NCI-H1436 (cell line): ENCODE measurements around the gene GLMN.

Experiments
- DNase-seq: peaks from one replicate; lab custom pipeline; 2025; lab: John Stamatoyannopoulos, UW

GLMN gene, protein sequence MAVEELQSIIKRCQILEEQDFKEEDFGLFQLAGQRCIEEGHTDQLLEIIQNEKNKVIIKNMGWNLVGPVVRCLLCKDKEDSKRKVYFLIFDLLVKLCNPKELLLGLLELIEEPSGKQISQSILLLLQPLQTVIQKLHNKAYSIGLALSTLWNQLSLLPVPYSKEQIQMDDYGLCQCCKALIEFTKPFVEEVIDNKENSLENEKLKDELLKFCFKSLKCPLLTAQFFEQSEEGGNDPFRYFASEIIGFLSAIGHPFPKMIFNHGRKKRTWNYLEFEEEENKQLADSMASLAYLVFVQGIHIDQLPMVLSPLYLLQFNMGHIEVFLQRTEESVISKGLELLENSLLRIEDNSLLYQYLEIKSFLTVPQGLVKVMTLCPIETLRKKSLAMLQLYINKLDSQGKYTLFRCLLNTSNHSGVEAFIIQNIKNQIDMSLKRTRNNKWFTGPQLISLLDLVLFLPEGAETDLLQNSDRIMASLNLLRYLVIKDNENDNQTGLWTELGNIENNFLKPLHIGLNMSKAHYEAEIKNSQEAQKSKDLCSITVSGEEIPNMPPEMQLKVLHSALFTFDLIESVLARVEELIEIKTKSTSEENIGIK

DNA sequence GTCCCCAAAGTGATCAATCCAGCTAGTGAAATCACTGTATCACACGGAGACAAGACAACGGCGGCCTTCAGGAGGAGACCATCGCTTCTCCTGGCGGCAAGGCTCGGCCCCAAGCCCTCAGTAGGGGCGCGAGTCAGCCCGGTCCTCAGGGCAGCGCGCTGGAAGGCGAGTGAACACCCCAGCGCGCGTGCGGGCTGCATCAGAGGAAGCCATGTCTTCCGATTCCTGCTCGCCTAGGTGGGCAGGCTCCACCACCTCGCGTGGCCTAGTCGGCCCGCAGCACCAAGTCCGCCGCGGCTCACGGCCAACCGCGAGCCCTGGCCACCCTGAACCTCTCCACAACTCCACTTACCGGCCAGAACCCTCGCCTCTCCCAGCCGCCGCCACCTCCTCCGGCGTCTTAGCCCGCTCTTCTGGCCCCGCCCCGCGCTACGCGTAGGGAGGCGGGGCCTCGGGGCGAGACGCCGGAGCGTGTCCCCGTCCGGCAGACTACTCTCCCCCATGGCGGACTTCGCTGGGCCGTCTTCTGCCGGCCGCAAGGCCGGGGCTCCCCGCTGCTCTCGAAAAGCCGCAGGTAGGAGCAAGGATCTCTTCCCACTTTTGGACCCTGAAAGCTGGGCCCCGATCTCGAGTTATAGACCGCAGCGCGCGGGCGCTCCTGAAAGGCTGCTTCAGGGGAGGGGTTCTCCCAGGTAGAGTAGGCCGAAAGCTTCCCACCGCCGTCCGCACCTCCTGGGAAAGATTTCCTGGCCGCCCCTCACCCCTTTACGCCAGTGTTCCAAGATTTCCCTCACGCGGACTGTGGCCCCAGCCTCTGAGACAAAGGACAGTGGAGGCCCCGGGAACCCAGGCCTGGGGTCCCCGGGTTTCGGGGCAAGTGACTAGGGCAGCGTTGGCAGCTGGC lies at the start of gene GLMN, which contains the start of gene RPAP2:
TSS of gene GLMN (minus strand) at position 415 of the 904 bp plus-strand sequence. CDS start 988 bp downstream, outside the sequence.
TSS of gene RPAP2 (plus strand) at position 487 of the 904 bp plus-strand sequence. CDS start at position 502, 15 bp downstream.
- peak; percentile 78 for DNase-seq

DNA sequence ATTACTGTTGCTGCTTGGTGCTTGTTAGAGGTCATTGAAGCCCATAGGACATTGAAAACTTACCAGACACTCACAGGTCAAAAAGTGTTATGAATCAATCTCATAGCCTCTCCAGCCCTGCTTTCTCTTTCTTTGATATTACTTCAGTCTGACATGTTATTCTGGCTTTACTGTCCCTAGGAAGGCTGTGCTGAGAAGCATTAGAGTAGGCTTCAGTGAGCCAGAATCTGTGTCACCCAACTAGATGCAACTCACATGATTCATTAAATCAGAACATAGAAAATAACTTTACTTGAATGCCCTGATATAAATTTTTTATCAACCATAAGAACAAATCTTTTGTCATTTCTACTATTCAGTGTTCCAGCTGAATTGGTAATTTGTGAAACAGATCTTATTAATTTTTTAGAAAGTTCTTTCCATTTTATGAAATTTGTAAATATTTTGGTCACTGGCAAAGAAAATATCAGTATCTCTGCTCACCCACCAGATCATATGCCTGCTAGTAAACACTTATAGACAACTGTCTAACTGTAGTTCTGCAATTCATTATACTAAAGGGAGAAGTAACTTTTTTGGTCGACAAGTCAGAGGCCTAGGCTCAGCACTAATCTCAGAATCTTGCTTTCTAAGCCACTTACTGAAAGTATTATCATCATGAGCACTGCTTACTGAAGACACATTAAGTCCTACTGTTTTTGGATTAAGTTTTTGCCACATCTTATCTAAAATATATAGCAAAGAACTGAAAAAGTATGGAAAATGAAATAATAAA lies 48.3 kb upstream of the GLMN start:
- DNase-seq = no peak

DNA sequence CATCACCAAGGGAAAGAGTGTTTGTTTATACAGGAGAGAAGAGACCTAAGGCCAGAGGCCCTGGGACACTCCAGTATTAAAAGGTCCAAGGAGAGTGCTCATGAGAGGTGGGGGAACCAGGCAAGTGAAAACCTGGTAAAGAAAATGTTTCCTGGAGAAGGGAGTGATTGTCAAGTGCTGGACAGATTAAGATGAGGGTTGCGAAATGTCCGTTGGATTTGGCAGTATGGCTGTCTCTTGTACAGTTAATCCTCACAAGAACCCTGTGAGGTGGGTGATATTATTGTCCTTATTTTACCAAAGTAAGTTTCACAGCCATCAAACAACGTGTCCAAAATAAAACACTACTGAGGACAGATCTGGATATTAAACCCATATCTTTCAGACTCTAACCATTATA lies 44.3 kb upstream of the GLMN start:
- no peak for DNase-seq

DNA sequence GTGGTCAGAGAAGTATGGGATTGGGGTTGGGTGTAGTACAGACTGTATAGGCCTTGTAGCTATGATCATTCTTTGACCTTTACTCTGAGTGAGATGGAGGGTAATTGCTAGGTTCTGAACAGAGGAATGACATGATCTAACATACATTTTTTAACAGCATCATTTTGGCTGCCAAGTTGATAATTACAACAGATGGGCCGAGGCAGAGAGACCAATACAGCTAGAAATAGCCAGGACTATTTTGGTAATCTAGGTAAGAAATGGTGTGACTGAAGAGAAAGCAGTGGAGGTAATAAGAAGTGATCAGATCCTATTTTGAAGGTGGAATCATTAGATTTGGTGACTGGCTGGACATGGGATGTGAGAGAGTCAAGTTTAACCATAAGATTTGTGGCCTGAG lies 43.6 kb upstream of the GLMN start:
- no peak for DNase-seq

DNA sequence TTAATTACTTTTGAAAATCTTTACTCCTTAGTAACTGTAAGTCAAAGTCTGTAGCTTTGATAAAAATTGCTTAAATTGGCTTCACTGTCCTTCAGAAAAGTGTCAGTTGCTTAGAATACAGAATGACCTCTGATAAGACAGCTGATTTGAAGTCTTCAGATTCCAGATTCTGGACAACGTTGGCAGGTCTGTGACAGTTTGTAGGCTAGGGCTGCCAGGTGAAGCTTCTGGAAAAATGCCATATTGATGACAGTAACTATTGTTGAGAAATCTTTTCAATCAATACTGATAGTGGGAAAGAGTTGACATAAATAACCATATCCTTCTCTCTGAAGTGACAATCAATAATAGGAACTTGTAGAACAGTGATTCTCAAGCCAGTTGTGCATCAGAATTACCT lies 41.4 kb upstream of the GLMN start:
- no peak for DNase-seq

DNA sequence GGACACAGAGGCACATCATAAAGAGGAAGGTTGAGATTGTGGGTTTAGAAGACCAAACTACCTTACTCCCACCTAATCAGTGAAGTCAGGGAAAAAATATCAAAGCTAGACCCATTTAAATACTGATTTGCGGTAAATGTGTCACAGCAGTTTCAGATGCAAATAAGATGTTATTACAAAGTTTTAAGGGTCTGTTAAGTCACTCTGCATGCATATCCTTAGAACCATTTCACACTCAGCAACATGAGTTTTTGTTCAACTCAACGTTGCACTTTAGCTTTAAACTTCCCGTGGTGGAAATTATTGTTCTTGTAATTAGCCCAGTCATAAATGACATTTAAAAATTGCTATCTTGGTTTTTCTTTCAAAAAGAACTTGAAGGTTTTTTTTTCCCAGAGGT lies 34.9 kb upstream of the GLMN start:
- no peak for DNase-seq

DNA sequence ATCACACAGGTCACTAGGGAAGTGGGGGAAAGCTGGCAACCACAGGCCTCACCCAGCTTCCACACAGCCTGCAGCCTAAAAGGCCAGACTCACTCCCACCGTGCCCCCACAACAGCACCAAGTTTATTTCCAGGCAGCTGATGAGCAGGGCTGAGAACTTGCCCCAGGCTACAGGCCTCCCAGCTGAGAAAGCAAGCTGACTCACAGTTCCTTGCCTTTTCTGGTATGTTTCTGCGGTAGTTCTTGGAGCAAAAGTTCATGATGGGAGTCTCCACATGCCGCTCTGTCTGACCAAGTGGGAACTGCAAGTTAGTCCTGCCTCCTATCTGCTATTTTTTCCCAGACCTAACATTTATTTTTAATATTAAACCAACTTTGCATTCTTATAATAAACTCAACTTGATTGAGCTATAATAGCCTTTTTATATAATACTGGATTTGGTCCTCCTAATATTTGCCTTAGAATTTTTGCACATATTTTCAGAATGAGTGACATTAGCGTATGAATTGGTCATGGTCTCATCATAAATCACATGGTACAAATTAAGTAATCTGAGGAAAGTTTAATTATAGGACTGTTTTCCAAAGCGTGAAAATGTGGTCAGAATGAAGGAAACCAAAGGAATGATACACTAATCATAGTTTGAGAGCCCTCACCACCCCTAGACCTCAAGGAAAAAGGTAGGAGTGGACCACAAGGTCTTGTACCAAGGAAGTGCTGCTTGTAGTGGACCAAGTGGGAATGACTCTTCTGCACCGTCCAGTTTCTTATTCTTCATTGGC lies 30.8 kb upstream of the GLMN start:
- no peak for DNase-seq

DNA sequence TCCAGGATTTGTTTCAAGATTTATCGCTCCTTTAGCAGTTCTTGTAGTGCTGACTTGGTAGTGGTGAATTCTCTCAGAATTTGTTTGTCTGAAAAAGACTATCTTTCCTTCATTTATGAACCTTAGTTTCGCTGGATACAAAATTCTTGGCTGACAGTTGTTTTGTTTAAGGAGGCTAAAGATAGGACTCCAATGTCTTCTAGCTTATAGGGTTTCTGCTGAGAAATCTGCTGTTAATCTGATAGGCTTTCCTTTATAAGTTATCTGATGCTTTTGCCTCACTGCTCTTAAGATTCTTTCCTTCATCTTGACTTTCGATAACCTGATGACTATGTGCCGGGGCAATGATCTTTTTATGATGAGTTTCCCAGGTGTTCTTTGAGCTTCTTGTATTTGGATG lies 29.0 kb upstream of the GLMN start:
- no peak for DNase-seq

DNA sequence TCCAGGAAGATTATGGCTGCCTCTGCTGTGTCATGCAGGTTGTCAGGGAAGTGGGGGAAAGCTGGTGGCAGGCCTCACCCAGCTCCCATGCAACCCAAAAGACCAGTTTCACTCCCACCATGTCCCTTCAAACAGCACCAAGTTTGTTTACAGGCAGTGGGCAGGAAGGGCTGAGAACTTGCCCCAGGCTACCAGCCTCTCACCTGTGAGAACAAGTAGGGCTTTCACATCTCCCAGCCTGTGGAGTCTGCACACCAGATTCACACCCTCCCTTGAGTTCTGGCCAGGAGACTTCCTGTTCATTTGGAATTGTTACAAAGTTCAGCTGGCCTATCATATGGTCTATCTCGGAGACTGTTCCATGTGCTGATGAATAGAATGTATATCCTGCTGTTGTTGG lies 27.9 kb upstream of the GLMN start:
- no peak for DNase-seq

DNA sequence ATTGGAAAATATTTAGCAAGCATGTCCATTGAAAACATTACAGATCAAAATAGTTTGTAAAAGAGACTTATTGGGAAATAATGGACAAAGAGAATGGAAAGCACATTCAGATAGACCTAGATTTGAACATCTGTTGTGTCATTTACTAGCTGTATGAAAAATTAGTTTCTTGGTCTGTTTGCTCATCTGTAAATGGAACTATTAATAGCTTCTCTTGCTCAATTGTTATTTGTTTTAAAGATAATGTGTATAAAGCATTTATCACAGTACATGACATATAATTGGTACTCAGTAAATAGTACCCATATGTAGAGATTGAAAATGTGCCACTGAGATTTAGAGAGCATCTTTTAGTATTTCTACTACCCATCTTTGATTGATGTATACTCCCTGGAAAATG lies 26.0 kb upstream of the GLMN start:
- no peak for DNase-seq

DNA sequence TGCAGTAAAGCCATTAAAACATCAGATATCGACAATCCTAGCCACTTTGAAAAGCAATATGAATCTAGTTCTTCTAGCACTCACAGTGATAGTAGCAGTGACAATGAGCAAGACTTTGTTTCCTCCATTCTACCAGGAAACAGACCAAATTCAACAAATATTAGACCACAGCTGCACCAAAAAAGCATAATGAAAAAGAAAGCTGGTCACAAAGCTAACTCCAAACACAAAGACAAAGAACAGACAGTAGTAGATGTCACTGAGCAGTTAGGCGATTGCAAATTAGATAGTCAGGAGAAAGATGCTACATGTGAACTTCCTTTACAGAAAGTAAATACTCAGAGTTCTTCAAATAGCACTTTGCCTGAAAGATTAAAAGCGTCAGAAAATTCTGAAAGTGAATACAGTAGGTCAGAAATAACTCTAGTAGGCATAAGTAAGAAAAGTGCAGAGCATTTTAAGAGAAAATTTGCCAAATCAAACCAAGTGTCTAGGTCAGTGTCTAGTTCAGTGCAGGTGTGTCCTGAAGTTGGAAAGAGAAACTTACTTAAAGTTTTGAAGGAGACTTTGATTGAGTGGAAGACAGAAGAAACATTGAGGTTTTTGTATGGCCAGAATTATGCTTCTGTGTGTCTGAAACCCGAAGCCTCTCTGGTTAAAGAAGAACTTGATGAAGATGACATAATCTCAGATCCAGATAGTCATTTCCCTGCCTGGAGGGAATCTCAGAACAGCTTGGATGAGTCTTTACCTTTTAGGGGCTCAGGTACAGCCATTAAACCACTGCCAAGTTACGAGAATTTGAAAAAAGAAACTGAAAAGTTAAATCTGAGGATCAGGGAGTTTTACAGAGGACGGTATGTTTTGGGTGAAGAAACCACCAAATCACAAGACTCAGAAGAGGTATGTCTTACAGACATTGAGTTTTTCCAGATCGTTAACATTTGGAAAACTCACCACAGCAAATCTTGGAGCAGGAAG lies 25.0 kb upstream of the GLMN start:
- no peak for DNase-seq

DNA sequence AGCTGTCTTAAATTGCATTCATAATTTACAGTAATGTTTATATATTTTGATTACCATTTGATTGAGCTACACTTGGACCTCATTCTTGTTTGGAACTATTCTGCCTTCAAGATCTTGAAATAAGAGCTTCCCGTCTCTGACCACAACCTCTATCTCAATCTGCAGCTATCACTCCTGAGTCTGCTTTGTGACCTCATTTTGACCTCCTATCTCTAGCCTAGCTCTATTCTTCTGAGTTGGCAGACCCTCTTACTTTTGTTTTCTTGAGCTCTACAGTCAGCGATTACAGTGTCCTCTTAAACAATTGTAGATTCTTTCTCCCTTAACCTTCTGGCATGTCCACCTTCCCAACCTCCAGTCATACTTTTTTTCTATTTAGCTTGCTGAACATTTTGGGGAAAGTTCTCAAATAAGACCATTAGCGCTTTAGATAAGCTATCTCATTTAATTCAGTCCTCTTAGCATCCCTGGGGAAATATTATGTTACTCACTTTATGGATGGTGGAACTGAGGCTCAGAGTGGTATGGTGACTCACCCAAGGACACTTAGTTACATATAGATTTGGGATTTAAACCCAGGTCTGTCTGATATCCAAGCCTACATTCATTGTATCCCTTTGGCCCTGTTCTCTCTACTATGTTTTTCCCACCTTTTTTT lies 19.2 kb upstream of the GLMN start:
- DNase-seq = no peak

DNA sequence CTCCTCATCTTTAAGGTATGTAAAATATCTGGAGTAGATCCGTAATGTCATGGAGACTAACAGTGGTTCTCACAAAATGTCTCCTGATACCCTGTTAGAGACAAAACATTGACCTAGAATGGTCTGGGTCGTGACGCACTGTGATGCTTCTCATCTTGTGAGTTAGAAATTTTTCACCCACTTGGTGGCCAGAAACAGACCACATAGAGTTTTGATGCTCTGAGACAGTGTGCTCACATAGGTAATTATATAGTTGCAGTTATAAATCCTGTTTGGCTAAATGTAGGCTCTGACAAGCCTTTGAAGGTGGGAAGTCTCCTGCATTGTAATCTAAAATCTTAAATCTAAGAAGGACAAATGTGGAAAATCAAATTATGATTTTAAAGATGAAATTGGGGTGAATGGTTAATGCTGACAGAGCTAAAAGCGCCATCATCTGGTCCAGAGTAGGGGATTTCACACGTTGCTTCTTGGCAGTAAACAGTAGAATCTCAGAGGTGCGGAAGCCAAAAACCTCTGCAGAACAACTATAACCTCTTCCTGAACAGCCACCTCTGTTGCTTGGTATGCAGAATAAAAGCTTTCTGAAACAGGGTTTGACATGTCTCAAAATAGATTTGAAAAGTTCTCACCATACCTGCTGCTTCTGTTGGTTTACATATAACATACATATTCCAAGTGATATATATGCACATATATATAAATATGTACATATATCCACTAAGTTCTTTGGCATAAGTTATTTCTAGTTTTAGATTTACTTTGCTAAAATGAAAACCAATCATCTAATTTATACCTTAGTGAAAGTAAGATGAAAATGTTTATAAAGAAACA lies 17.2 kb upstream of the GLMN start:
- no peak for DNase-seq

DNA sequence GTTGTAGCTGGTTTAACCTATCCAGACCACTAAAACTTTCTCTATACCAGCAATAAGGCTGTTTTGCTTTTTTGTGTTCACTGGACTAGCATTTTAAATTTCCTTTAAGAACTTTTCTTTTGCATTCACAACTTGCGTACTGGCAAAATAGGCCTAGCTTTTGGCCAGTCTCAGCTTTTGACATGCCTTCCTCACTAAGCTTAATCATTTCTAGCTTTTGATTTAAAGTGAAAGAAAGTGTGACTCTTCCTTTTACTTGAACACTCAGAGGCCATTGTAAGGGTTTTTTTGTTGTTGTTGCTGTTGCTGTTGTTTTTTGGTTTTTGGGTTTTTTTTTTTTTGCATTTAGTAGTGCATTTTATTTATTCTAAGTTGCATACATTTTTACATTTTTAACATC lies 15.2 kb upstream of the GLMN start:
- no peak for DNase-seq

DNA sequence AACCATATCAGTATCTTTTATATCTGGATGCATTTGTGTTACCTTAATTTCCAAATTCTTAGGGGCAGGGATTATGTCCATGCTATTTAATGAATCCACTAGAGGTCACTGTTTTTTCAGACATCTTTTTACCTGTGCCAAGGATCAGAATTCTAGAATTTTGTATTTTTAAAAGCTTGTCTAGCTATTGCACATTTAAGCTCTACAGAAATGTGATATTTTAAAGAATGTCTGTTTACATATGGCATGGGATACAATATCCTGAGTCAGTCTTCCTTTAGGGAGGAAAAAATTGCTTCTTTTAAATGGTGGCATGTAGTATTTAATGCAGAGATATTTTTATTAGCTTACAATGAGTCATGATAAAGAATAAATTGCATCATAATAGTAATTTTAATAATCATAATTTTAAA lies 11.4 kb upstream of the GLMN start:
- DNase-seq = peak; percentile 9

DNA sequence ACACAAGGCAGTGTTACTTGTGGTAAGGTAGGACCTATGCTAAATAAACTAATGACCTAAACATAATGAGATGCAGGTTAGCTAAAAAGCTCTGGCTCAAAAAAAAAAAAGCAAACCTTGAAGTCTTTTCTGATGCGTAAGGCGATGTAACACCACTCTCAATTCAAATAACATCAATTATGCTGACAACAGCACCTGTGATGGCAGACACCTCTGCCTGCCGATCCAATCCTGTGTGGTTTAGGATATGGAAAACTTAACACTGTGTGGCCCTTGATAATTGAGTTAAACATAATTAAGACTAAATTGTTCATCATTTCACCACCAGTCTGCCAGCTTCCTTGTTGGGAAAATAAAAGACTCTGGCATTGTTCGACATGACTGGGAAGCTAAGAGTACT lies 9.2 kb upstream of the GLMN start:
- no peak for DNase-seq

DNA sequence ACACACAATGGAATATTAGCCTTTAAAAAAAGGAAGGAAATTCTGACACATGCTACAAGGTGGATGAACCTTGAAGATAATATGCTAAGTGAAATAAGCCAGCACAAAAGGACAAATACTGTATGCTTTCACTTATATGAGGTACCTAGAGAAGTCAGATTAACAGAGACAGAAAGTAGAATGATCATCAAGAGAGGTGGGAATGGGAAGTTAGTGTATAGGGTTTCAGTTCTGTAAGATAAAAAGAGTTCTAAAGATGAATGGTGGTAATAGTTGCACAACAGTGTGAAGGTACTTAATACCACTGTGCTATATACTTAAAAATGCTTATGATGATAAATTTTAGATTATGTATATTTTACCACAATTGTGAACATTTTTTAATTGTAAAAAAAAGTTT lies 7.2 kb upstream of the GLMN start:
- DNase-seq = no peak

DNA sequence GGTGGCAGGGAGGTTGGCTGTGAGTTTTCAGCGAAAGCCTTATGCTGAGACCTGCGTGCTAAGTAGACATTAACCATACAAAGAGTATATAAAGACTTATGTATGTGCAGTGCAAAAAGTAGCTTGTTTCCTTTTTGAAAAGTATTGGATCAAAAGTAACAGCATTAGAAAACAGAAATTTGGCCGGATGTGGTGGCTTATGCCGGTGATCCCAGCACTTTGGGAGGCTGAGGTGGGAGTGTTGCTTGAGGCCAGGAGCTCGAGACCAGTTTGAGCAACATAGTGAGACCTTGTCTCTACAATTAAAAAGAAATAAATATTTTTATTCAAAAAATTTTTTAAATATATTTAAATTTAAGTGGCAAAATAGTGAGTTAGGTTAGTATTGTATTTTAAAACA lies 2.2 kb upstream of the GLMN start:
- DNase-seq = no peak
